Loucy (cell line): ENCODE data around the gene TMEM41B.

Experiments used
- EZH2phosphoT487 ChIP-seq: fragments of 200-600 bp; IDR thresholded peaks from 2 replicates; pipeline ENCODE4 v1.6.1; 2018; ENCODE audit warnings: antibody characterized with exemption, mild to moderate bottlenecking, moderate library complexity, borderline replicate concordance
- TF ChIP-seq, protein P1 (sequence below): fragments of 200-600 bp; sonication (generic); conservative IDR thresholded peaks from 2 replicates; pipeline ENCODE4 v1.5.1; 2014; ENCODE audit warnings: mild to moderate bottlenecking, antibody characterized with exemption, low read length

- TF ChIP-seq, protein P1, sequence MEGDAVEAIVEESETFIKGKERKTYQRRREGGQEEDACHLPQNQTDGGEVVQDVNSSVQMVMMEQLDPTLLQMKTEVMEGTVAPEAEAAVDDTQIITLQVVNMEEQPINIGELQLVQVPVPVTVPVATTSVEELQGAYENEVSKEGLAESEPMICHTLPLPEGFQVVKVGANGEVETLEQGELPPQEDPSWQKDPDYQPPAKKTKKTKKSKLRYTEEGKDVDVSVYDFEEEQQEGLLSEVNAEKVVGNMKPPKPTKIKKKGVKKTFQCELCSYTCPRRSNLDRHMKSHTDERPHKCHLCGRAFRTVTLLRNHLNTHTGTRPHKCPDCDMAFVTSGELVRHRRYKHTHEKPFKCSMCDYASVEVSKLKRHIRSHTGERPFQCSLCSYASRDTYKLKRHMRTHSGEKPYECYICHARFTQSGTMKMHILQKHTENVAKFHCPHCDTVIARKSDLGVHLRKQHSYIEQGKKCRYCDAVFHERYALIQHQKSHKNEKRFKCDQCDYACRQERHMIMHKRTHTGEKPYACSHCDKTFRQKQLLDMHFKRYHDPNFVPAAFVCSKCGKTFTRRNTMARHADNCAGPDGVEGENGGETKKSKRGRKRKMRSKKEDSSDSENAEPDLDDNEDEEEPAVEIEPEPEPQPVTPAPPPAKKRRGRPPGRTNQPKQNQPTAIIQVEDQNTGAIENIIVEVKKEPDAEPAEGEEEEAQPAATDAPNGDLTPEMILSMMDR: no peak
- no peak for TF ChIP-seq EZH2phosphoT487
These were observed 66.5 kb downstream of the TMEM41B start for GRCh38 chr11:9247863-9248262.
